IPS-20b (cell line): ENCODE data around the gene CD6.
"Not testable (repeated sequence)": the region's sequence is repeated elsewhere in the genome, so short reads cannot be mapped to it uniquely, and the experiment has no call there.

Source experiments
- H3K27ac ChIP-seq: one replicate; pipeline ENCODE4 v1.5.1; 2013; ENCODE audit warnings: low read length
- H3K27me3 ChIP-seq: 2 replicates; pipeline ENCODE4 v1.6.1; 2013; ENCODE audit warnings: mild to moderate bottlenecking, low read length, inconsistent platforms; ENCODE audit not compliant: insufficient read depth
- H3K36me3 ChIP-seq: 2 replicates; pipeline ENCODE4 v1.6.1; 2013; ENCODE audit warnings: low read depth, mild to moderate bottlenecking, inconsistent platforms, low read length, moderate library complexity; ENCODE audit not compliant: insufficient read depth
- H3K4me1 ChIP-seq: 2 replicates; pipeline ENCODE4 v1.6.1; 2013; ENCODE audit warnings: mild to moderate bottlenecking, control low read depth, inconsistent platforms, low read length, moderate library complexity; ENCODE audit not compliant: insufficient read depth
- H3K4me3 ChIP-seq: 2 replicates; pipeline ENCODE4 v1.5.1; 2013; ENCODE audit warnings: mild to moderate bottlenecking, low read length, inconsistent platforms
- H3K9ac ChIP-seq: 2 replicates; pipeline ENCODE4 v1.6.1; 2013; ENCODE audit warnings: low read depth, mild to moderate bottlenecking, inconsistent platforms, low read length, moderate library complexity
- H3K9me3 ChIP-seq: 2 replicates; pipeline ENCODE4 v1.6.1; 2013; ENCODE audit warnings: mild to moderate bottlenecking, low read depth, low read length, inconsistent platforms; ENCODE audit not compliant: insufficient read depth

The CD6 gene

DNA sequence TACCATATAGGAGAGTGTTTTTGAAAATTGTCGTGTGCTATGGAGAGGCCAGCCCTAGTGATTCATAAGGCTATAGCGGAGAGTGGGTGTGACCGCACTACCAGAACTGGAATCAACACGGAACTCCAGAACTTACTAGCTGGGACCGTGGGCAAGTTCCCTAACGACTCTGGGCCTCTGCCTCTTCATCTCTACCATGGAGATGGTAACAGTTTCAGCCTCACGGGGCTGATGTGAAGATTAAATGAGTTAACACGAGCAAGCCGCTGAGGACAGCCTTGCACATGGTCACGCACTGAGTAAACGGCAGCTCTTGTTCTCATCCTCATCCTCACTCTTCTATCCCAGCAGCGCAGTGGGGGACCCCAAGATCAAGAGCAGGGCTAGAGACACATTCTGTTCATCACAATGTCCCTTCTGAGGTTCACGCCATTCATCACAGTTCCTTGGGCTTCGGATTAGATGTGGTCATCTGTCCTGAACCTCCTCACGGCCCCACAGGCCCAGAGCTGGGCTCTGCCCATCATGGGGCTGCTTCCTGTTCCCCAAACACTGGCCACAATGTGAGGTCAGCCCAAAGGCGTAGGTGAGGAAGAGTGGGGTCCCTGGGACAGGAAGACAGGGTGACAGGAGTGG, 83.6 kb downstream of the CD6 start:
- Histone ChIP-seq H3K9ac (no peak overlapping the region), H3K27ac (no peak overlapping the region), H3K9me3 (no peaks in the 10 kb centered on the region), H3K4me1 (no peaks in the 10 kb centered on the region), H3K36me3 (no peaks in the 10 kb centered on the region), H3K27me3 (no peaks in the 10 kb centered on the region), H3K4me3 (no peak overlapping the region)

DNA sequence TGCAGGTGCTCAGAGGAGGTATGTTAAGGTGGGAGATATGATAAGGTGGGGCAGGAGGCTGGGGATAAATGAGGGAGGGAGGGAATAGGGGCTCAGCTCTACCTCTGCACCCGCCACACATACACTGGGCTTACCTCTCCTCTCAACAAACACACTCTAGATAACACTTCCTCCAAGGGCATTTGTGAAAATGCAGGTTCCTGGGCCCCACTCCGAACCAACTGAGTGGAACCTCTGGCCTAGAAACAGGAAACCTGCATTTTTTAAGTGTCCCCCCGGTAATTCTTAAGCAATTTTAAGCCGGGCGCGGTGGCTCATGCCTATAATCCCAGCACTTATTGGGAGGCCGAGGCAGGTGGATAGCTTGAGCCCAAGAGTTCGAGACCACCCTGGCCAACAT, 84.3 kb downstream of the CD6 start:
- H3K27ac ChIP-seq = no peak overlapping the region
- no peaks in the 10 kb centered on the region for H3K36me3 ChIP-seq
- H3K27me3 ChIP-seq = no peaks in the 10 kb centered on the region
- no peaks in the 10 kb centered on the region for H3K4me1 ChIP-seq
- H3K9ac ChIP-seq = no peak overlapping the region
- H3K9me3 ChIP-seq = no peaks in the 10 kb centered on the region
- no peak overlapping the region for H3K4me3 ChIP-seq

GRCh38 chr11:61056571-61056970, 85.1 kb downstream of the CD6 start:
- Histone ChIP-seq H3K4me3 (no peak overlapping the region), H3K4me1 (no peaks in the 10 kb centered on the region), H3K36me3 (no peaks in the 10 kb centered on the region), H3K27ac (no peak overlapping the region), H3K9ac (no peak overlapping the region), H3K27me3 (no peaks in the 10 kb centered on the region), H3K9me3 (no peaks in the 10 kb centered on the region)

DNA sequence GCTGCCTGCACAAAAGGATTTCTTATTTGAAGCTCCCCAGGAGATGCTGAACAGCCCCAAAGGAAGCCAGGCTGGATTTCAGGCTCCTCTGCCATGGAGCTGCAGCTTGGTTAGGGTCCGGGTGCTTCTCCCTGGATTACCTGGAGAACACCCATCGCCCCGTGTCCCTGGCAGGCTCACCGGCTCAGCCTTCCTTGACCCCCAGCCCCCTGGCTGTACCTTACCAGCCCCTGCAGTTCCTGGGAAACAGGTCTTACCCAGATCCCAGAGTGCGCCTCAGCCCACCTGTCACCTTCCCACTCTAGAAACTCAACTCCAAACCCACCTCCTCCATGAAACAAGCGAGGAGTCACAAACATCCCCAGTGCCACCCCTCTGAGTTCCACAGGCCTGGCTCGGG, 85.5 kb downstream of the CD6 start:
- Histone ChIP-seq H3K27ac (no peak overlapping the region), H3K4me1 (no peaks in the 10 kb centered on the region), H3K4me3 (no peak overlapping the region), H3K9ac (no peak overlapping the region), H3K36me3 (no peaks in the 10 kb centered on the region), H3K27me3 (no peaks in the 10 kb centered on the region), H3K9me3 (no peaks in the 10 kb centered on the region)

GRCh38 chr11:61057615-61058014, 86.1 kb downstream of the CD6 start:
- Histone ChIP-seq H3K9ac (no peak overlapping the region), H3K27ac (no peak overlapping the region), H3K36me3 (no peaks in the 10 kb centered on the region), H3K4me1 (no peaks in the 10 kb centered on the region), H3K4me3 (no peak overlapping the region), H3K9me3 (no peaks in the 10 kb centered on the region), H3K27me3 (no peaks in the 10 kb centered on the region)

DNA sequence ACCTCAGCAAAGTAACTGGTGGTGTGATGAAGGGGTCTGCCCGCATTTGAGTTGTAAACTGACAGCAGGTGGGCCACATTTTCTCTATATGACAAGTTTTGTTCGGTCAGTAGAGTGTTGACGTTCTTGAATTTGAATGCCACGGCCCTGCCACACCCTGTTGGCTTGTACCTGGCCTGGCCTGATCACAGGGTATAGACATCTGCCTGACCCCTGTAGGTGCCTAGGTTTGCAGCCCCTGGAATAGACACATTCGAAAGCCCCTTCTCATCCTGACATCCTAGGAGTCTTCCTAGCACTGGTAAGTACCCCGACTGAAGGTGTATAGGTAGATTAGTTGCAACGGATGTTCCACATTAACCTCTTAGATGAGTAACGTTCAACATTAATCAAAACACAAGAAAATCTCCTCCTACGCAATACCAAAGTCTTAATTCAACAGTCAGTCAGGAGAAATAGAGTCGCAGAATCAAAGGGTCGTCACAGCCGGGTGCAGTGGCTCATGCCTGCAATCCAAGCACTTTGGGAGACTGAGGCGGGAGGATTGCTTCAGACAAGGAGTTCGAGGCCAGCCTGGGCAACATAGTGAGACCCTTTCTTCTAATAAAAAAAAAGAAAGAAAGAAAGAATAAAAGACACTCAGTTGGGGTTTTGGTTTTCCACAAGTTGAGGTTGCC, 87.2 kb downstream of the CD6 start:
- no peak overlapping the region for H3K27ac ChIP-seq
- no peaks in the 10 kb centered on the region for H3K36me3 ChIP-seq
- no peaks in the 10 kb centered on the region for H3K27me3 ChIP-seq
- no peak overlapping the region for H3K4me3 ChIP-seq
- no peak overlapping the region for H3K9ac ChIP-seq
- H3K9me3 ChIP-seq = no peaks in the 10 kb centered on the region
- H3K4me1 ChIP-seq = no peaks in the 10 kb centered on the region

DNA sequence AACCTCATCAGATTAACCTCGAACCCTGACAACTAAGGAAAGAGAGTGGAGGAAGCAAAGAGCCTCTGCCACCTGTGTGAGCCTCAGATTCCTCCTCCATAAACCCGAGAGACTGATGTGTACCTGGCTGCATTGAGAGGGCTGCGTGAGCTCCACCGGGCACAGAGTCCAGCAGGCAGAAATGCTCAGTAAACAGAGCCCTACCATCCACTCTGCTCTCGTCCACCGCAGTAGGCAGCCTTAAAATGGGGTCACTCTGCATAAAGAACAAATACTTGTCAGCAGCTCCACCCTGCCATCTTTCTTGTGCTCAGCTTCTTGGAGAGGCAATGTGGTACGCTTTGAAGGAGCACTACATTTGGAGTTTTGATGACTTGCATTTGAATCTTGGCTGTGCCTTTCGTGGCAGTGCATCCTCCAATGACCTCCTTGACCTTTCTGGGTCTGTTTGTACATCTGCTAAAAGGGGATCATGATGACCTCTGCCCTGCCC, 87.8 kb downstream of the CD6 start:
- H3K4me3 ChIP-seq = no peak overlapping the region
- no peaks in the 10 kb centered on the region for H3K4me1 ChIP-seq
- H3K27me3 ChIP-seq = no peaks in the 10 kb centered on the region
- no peak overlapping the region for H3K9ac ChIP-seq
- no peaks in the 10 kb centered on the region for H3K9me3 ChIP-seq
- H3K27ac ChIP-seq = no peak overlapping the region
- no peaks in the 10 kb centered on the region for H3K36me3 ChIP-seq

GRCh38 chr11:61061081-61061826, 89.8 kb downstream of the CD6 start:
- Histone ChIP-seq H3K9me3 (no peaks in the 10 kb centered on the region), H3K36me3 (no peaks in the 10 kb centered on the region), H3K4me1 (no peaks in the 10 kb centered on the region), H3K27me3 (no peaks in the 10 kb centered on the region), H3K4me3 (no peak overlapping the region), H3K27ac (no peak overlapping the region), H3K9ac (no peak overlapping the region)

DNA sequence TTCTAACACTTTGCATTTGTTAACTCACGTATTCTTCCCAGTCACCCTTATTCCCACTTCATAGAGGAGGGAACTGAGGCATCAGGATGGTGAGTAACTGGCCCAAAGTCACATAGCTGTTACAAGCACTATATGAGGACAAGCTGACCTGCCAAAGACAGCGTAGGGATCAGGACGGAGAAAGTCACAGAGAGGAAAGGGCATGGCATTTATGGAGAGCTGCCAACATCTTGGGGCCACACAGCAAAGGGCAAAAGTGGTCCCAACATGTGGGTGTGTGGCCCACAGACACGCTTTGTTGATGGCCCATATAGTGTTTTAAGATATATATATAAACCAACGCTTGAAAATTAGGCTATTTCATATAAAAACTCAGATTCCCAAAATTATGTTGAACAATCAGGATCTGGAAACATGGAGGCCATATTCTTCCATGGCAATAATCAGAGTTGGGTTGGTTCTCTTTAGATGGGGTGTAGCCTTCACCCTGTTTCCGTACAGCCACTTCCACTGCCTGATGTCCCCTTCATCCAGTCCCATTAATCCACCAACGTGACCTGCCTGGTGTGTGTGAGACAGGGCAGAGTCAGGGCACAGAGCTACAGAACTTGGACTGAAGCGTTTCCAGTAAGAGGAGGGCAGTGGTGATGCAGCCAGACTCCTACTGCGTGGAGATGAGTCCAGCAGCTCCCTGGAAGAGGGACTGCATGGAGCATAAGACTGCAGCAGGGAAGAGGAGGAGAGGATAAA, 90.9 kb downstream of the CD6 start:
- Histone ChIP-seq H3K27me3 (no peaks in the 10 kb centered on the region), H3K4me1 (no peaks in the 10 kb centered on the region), H3K9me3 (no peaks in the 10 kb centered on the region), H3K36me3 (no peaks in the 10 kb centered on the region), H3K4me3 (no peak overlapping the region), H3K27ac (no peak overlapping the region), H3K9ac (no peak overlapping the region)

- H3K9me3 ChIP-seq, H3K36me3 ChIP-seq, H3K9ac ChIP-seq, H3K27ac ChIP-seq, H3K27me3 ChIP-seq, H3K4me3 ChIP-seq, H3K4me1 ChIP-seq: not testable (repeated sequence)
These were observed 93.8 kb downstream of the CD6 start for GRCh38 chr11:61065236-61065635.

- H3K27ac ChIP-seq = no peak overlapping the region
- no peaks in the 10 kb centered on the region for H3K9me3 ChIP-seq
- no peaks in the 10 kb centered on the region for H3K36me3 ChIP-seq
- no peaks in the 10 kb centered on the region for H3K4me1 ChIP-seq
- no peak overlapping the region for H3K9ac ChIP-seq
- H3K27me3 ChIP-seq = no peaks in the 10 kb centered on the region
- no peak overlapping the region for H3K4me3 ChIP-seq
These were observed 94.6 kb downstream of the CD6 start for GRCh38 chr11:61065955-61066638.
